Stimulated activated naive CD4-positive, alpha-beta T cell treated with Interleukin-2 at 50 U/mL for 16 hours (primary cell): ENCODE data around the gene KRTAP9-8.
"Not testable (repeated sequence)": the region's sequence is repeated elsewhere in the genome, so short reads cannot be mapped to it uniquely, and the experiment has no call there.

Experiments
- DNase-seq: peaks from one replicate; lab custom pipeline; 2025; lab: John Stamatoyannopoulos, UW

KRTAP9-8 gene

DNA sequence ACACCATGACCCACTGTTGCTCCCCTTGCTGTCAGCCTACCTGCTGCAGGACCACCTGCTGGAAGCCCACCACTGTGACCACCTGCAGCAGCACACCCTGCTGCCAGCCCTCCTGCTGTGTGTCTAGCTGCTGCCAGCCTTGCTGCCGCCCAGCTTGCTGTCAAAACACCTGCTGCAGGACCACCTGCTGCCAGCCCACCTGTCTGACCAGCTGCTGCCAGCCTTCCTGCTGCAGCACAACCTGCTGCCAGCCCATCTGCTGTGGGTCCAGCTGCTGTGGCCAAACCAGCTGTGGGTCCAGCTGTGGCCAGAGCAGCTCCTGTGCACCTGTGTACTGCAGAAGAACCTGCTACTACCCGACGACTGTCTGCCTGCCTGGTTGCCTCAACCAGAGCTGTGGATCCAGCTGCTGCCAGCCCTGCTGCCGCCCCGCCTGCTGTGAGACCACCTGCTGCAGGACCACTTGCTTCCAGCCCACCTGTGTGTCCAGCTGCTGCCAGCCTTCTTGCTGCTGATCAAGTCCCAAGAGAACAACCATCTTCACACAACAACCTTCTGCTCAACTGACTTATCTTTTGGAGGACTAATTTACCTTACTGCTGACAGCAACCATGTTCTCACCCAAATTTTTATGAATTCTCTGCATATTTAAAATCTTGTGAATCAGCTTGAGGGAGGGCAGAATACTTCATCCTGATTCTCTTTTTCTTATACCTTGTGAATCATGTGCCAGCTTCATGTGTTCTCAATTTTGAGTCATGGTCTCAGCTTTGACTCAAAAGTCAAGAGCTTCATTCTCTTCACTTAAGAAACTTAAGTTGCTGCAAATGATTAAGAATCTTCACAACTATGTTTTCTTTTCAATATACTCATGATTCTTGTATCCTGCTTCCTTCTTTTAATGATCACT, 17.8 kb downstream of the KRTAP9-8 start, which contains the start of gene KRTAP9-9:
Gene KRTAP9-9, plus strand, starts transcription at position 4 of the 910 bp plus-strand sequence.
- DNase-seq: not testable (repeated sequence)

DNA sequence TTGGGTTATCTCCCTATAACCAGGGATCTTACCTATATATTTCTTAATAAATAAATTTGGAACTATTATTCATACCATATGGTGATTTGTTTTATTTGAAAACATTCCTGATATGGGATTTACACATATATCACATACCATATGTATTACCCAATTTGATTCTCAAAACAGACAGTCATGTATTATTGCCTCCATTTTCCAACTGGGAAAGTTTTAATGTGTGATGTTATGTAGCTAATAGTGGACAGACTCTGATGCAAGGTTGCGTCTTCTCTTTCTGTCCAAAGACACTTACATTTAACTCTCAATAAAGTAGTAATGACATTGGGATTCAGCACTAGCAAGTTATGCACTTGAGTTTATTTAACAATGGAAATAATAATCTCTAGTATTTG, 18.5 kb downstream of the KRTAP9-8 start:
- DNase-seq: no peak

- DNase-seq: no peak
Measured at GRCh38 chr17:41258406-41258805, 20.6 kb downstream of the KRTAP9-8 start.

GRCh38 chr17:41263212-41263611, 25.4 kb downstream of the KRTAP9-8 start:
- no peak for DNase-seq

DNA sequence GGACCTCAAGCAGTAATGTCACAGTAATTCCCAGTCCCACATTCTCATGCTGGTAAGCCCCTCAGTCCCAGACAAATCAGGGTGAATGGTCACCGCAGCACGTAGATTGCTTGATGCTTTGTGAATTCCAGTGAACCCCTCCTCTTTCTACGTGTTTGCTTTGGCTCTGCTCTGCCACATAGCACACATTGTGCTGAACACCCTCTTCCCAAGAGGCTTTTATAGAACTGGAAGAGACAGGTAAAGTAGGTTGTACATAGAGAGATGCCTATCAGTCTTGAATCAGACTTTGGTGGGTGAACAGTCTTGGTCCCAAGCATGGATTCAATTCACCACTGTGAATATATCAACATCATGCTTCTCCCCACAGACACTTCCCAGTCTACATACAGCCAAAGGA, 26.8 kb downstream of the KRTAP9-8 start:
- DNase-seq: no peak

- no peak for DNase-seq
Measured at GRCh38 chr17:41265078-41265477, 27.3 kb downstream of the KRTAP9-8 start, which contains the start of gene KRTAP9-6. Gene KRTAP9-6, plus strand, starts transcription at chr17:41265378. Its CDS starts 0 bp downstream, at chr17:41265378.

GRCh38 chr17:41267711-41268110, 29.9 kb downstream of the KRTAP9-8 start:
- DNase-seq: no peak

DNA sequence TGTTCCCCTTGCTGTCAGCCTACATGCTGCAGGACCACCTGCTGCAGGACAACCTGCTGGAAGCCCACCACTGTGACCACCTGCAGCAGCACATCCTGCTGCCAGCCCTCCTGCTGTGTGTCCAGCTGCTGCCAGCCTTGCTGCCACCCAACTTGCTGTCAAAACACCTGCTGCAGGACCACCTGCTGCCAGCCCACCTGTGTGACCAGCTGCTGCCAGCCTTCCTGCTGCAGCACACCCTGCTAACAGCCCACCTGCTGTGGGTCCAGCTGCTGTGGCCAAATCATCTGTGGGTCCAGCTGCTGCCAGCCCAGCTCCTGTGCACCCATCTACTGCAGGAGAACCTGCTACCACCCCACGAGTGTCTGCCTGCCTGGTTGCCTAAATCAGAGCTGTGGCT, 33.5 kb downstream of the KRTAP9-8 start:
- DNase-seq: not testable (repeated sequence)

GRCh38 chr17:41271858-41272257, 34.1 kb downstream of the KRTAP9-8 start:
- DNase-seq: no peak

- DNase-seq: not testable (repeated sequence)
Measured at GRCh38 chr17:41275648-41276190, 37.9 kb downstream of the KRTAP9-8 start, which contains the start of gene KRTAP9-7. Gene KRTAP9-7, plus strand, starts transcription at chr17:41275698. Its CDS starts 0 bp downstream, at chr17:41275698.

- DNase-seq: no peak
Measured at GRCh38 chr17:41278176-41278955, 40.6 kb downstream of the KRTAP9-8 start.

GRCh38 chr17:41284043-41284442, 46.2 kb downstream of the KRTAP9-8 start:
- no peak for DNase-seq

- DNase-seq: no peak
Measured at GRCh38 chr17:41284546-41284945, 46.7 kb downstream of the KRTAP9-8 start.

DNA sequence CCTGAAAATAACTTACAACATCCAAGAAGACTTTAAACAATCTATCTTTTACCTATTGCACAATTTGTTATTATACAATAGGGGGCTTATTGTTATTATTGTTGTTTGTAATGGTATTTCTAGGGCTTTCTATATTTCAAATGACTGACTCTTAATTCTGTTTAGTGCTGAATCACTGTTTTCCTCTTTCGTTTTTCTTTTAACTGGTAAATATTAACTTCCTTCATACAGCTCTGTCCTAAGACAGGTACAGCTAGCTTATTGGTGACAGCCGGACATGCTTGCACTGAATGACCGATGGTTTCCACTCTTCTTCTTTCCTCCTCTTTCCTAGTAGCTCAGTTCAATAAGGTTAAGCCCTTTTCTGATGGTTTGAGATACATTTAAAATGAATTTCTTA, 49.3 kb downstream of the KRTAP9-8 start:
- no peak for DNase-seq
